ENCODE data around the gene NBAS. TPM values are rescaled to one million over a fixed set of nuclear protein-coding genes. Genes with fewer than 3 reads are reported as not detected.

NBAS gene
- total RNA-seq: 110 and 112 TPM in 2 replicates

GRCh38 chr2:15560988-15561573, at the start of gene NBAS:
Gene NBAS, minus strand, starts transcription at chr2:15561334. Its CDS starts 30 bp downstream, at chr2:15561304.

GRCh38 chr2:15591692-15592463, 30.7 kb upstream of the NBAS start, which contains the start of gene DDX1:
Gene DDX1, plus strand, starts transcription at chr2:15591868. Its CDS starts 66 bp downstream, at chr2:15591934.

Other genes with a start within 250 kb of the NBAS start
- gene DDX1, start 30.5 kb upstream of the NBAS start, total RNA-seq: 53.7 and 83.6 TPM in 2 replicates

Data from smooth muscle cell of the pulmonary artery (primary cell).